Measurements from ENCODE around the gene AP1M2.

- TF ChIP-seq CTCF (IDR thresholded peaks at IDR 0.05) (no peak), POLR2A (IDR thresholded peaks at IDR 0.05) (no peak), POLR2AphosphoS5 (IDR thresholded peaks at IDR 0.05) (no peak)
These were observed 27.0 kb downstream of the AP1M2 start for GRCh38 chr19:10560154-10560553.

Measured in prostate gland (tissue), 2 donors.